SK-N-MC (cell line): Measurements from ENCODE around the gene NANP.

ENCODE experiments used
- EZH2 ChIP-seq: fragments of 200-600 bp; sonication (generic); IDR thresholded peaks from one replicate; pipeline ENCODE4 v1.6.1; 2017; ENCODE audit warnings: antibody characterized with exemption
- FOXP2 ChIP-seq: optimal IDR thresholded peaks from 2 replicates; pipeline ENCODE3; 2011; ENCODE audit warnings: mild to moderate bottlenecking, moderate library complexity; ENCODE audit not compliant: insufficient read depth; ENCODE audit errors: extremely low read length, control extremely low read depth
- POLR2AphosphoS5 ChIP-seq: IDR thresholded peaks from 2 replicates; pipeline ENCODE4 v1.6.1; 2012; ENCODE audit warnings: mild to moderate bottlenecking, low read depth, low read length, borderline replicate concordance

GRCh38 chr20:25579081-25579770 lies 44.6 kb downstream of the NANP start:
- TF ChIP-seq EZH2 = no peak
- TF ChIP-seq POLR2AphosphoS5 = no peak
- no peak for TF ChIP-seq FOXP2
